ENCODE results near the gene RASL10A.

- TF ChIP-seq CTCF (conservative IDR thresholded peaks at IDR 0.05 in 1 of 2, IDR thresholded peaks at IDR 0.05 in 1 of 2; ENCODE audit: extremely low read depth in 1 of 2, insufficient read depth in 1 of 2, low read depth in 1 of 2, low read length in 2 of 2), result no peak
- TF ChIP-seq EZH2 (IDR thresholded peaks at IDR 0.05; ENCODE audit: borderline replicate concordance, low read length), result no peak
Observed at GRCh38 chr22:29335656-29336055, 20.2 kb upstream of the RASL10A start.

All from mammary epithelial cell (primary cell).